ENCODE results near the gene LRFN5. TPM values are rescaled to one million over a fixed set of nuclear protein-coding genes. Genes with fewer than 3 reads are reported as not detected.

The LRFN5 gene
- total and polyA plus RNA-seq, 7 donors = under 0.01 to 13.7 (median 5.4) TPM; not detected in 1

DNA sequence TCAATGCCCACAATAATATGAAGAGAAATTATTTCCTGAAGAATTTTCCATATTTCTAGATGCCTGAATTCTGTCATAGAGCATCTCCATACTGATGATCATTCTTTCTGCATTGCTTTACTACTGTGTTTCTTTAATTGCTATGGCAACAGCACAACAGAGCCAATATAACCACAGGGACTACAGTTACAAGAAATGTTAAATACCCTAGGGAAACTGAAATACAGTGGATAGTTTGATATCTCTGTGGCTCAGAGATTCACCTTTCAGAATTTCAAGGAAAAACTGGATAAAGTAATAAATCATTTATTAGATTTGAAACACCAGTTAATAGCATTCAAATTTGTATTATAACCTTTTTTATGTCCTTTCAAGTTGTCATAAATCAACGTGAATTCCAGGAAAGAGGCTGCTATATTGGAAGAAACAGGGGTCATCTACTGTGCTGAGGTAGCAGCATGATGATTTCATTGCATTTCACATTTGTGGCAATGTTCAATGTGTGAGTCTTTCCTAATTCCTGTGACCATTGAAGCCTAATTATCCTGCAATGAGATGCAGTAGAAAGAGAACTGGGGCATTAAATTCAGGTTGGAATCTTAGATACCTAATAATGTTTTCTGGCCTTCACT lies 267.1 kb downstream of the LRFN5 start:
- H3K27me3 ChIP-seq = no peaks in the 10 kb centered on the region
- TF ChIP-seq, protein P1, sequence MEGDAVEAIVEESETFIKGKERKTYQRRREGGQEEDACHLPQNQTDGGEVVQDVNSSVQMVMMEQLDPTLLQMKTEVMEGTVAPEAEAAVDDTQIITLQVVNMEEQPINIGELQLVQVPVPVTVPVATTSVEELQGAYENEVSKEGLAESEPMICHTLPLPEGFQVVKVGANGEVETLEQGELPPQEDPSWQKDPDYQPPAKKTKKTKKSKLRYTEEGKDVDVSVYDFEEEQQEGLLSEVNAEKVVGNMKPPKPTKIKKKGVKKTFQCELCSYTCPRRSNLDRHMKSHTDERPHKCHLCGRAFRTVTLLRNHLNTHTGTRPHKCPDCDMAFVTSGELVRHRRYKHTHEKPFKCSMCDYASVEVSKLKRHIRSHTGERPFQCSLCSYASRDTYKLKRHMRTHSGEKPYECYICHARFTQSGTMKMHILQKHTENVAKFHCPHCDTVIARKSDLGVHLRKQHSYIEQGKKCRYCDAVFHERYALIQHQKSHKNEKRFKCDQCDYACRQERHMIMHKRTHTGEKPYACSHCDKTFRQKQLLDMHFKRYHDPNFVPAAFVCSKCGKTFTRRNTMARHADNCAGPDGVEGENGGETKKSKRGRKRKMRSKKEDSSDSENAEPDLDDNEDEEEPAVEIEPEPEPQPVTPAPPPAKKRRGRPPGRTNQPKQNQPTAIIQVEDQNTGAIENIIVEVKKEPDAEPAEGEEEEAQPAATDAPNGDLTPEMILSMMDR (IDR thresholded peaks at IDR 0.05) = no peak
- TF ChIP-seq POLR2AphosphoS5 (IDR thresholded peaks at IDR 0.05) (no peak), EP300 (IDR thresholded peaks at IDR 0.05) (no peak), POLR2A (IDR thresholded peaks at IDR 0.05) (no peak)
- no peak overlapping the region for H3K4me3 ChIP-seq
- H3K36me3 ChIP-seq = no peaks in the 10 kb centered on the region
- DNase-seq = no peak
- 38 to 49% methylated on average over 1 of the region's 1 CpG for WGBS, 2 donors
- intact Hi-C loops (cut with DNase I) = no loop called here
- H3K4me1 ChIP-seq = peaks cover 0 to 12% (median 7%) of the 10 kb centered on the region in 4 donors
- no peaks in the 10 kb centered on the region for H3K9me3 ChIP-seq
- no peak overlapping the region for H3K27ac ChIP-seq

DNA sequence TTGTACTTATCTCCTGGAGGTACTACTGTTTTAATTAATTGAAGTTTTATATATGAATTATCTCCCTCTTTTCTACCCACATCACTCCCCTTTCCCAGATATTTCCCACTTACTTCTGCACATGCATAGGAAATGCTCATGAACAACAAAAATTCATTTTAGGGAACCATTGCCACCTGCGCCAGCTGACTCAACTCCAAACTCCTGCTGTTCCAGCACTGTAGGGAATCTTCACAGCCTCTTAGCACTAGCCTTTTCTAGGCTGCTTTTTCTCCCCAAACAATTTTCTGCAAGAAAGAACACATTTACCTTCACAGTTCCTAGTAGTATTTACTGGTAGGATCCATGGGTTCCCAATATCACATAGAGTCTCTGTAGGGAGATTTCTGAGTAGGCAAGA lies 268.4 kb downstream of the LRFN5 start:
- Histone ChIP-seq H3K4me3 (no peak overlapping the region), H3K27ac (no peak overlapping the region), H3K9me3 (no peaks in the 10 kb centered on the region), H3K36me3 (no peaks in the 10 kb centered on the region), H3K4me1 (peaks cover 0 to 12% (median 7%) of the 10 kb centered on the region in 4 donors), H3K27me3 (no peaks in the 10 kb centered on the region)
- TF ChIP-seq EP300 (IDR thresholded peaks at IDR 0.05) = no peak
- TF ChIP-seq POLR2A (IDR thresholded peaks at IDR 0.05) = no peak
- no peak for TF ChIP-seq POLR2AphosphoS5 (IDR thresholded peaks at IDR 0.05)
- TF ChIP-seq, protein P1 (IDR thresholded peaks at IDR 0.05) = no peak
- DNase-seq = no peak
- 91 to 99% methylated on average over 1 of the region's 1 CpG for WGBS, 2 donors
- intact Hi-C loops (cut with DNase I) = no loop called here

- DNase-seq = no peak
- Histone ChIP-seq H3K27me3 (no peaks in the 10 kb centered on the region), H3K9me3 (no peaks in the 10 kb centered on the region), H3K4me3 (no peak overlapping the region), H3K27ac (no peak overlapping the region), H3K36me3 (no peaks in the 10 kb centered on the region), H3K4me1 (peaks cover 0 to 11% (median 6%) of the 10 kb centered on the region in 4 donors)
- intact Hi-C loops (cut with DNase I) = no loop called here
- TF ChIP-seq POLR2AphosphoS5 (IDR thresholded peaks at IDR 0.05) (no peak), POLR2A (IDR thresholded peaks at IDR 0.05) (no peak), EP300 (IDR thresholded peaks at IDR 0.05) (no peak)
- TF ChIP-seq, protein P1 (IDR thresholded peaks at IDR 0.05) = no peak
- WGBS, 2 donors = 85 to 87% methylated on average over 3 of the region's 3 CpGs
Observed at GRCh38 chr14:41878321-41878720, 271.6 kb downstream of the LRFN5 start.

- no peak for DNase-seq
- no peaks in the 10 kb centered on the region for H3K36me3 ChIP-seq
- H3K27ac ChIP-seq = no peak overlapping the region
- no peaks in the 10 kb centered on the region for H3K27me3 ChIP-seq
- intact Hi-C loops (cut with DNase I) = no loop called here
- 71 to 79% methylated on average over 8 of the region's 8 CpGs for WGBS, 2 donors
- TF ChIP-seq, protein P1 (IDR thresholded peaks at IDR 0.05) = no peak
- TF ChIP-seq POLR2A (IDR thresholded peaks at IDR 0.05) = no peak
- TF ChIP-seq POLR2AphosphoS5 (IDR thresholded peaks at IDR 0.05) = no peak
- TF ChIP-seq EP300 (IDR thresholded peaks at IDR 0.05) = no peak
- no peaks in the 10 kb centered on the region for H3K4me1 ChIP-seq
- H3K4me3 ChIP-seq = no peak overlapping the region
- no peaks in the 10 kb centered on the region for H3K9me3 ChIP-seq
Observed at GRCh38 chr14:41891624-41892023, 284.9 kb downstream of the LRFN5 start.

- no peaks in the 10 kb centered on the region for H3K27me3 ChIP-seq
- H3K36me3 ChIP-seq = no peaks in the 10 kb centered on the region
- no peaks in the 10 kb centered on the region for H3K9me3 ChIP-seq
- no peak overlapping the region for H3K4me3 ChIP-seq
- intact Hi-C loops (cut with DNase I) = no loop called here
- no peak overlapping the region for H3K27ac ChIP-seq
- TF ChIP-seq POLR2AphosphoS5 (IDR thresholded peaks at IDR 0.05) (no peak), EP300 (IDR thresholded peaks at IDR 0.05) (no peak), POLR2A (IDR thresholded peaks at IDR 0.05) (no peak)
- TF ChIP-seq, protein P1 (IDR thresholded peaks at IDR 0.05) = no peak
- peaks cover 0 to 9% (median 0%) of the 10 kb centered on the region in 4 donors for H3K4me1 ChIP-seq
- no peak for DNase-seq
Observed at GRCh38 chr14:41899416-41899815, 292.7 kb downstream of the LRFN5 start.
